DMS114 treated with DMSO at 0.1 percent for 48 hours (cell line): Measurements from ENCODE around the gene NAV2.
A peak's percentile ranks its signal among the peaks of the same experiment; 100 is the strongest.
"Not testable (repeated sequence)": the region's sequence is repeated elsewhere in the genome, so short reads cannot be mapped to it uniquely, and the experiment has no call there.

ENCODE experiments used
- DNase-seq: peaks from one replicate; lab custom pipeline; 2025; ENCODE audit not compliant: unreplicated experiment; lab: John Stamatoyannopoulos, UW

Gene NAV2

GRCh38 chr11:19938866-19939265, 226.2 kb downstream of the NAV2 start:
- no peak for DNase-seq

GRCh38 chr11:19939415-19939929, 226.8 kb downstream of the NAV2 start:
- DNase-seq = no peak

GRCh38 chr11:19940831-19941230, 228.2 kb downstream of the NAV2 start:
- DNase-seq = no peak

- DNase-seq = no peak
These were observed 234.0 kb downstream of the NAV2 start for GRCh38 chr11:19946681-19947080.

- DNase-seq = no peak
These were observed 235.0 kb downstream of the NAV2 start for GRCh38 chr11:19947537-19948114.

DNA sequence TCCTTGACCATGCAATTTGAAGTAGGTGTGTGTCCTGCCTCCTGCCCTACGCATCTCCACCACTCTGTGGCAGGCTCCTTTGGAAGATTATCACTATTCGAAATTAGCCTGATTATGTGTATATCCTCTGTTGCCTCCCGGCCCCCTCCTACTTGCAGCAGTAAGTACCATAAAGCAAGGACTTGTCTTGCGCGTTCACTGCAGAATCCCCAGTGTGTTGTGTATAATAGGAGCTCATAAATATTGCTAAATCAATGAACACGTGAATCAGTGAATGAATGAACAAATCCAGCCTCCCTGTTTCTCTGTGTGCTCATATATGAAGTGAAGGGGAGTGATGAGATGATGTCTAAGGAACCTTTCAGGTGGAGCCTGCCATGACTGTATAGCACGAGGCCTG, 237.0 kb downstream of the NAV2 start:
- no peak for DNase-seq

- peak; percentile 1 for DNase-seq
These were observed 239.0 kb downstream of the NAV2 start for GRCh38 chr11:19951558-19952115.

GRCh38 chr11:19952116-19952605, 239.5 kb downstream of the NAV2 start:
- no peak for DNase-seq

- no peak for DNase-seq
These were observed 240.3 kb downstream of the NAV2 start for GRCh38 chr11:19952911-19953310.

- DNase-seq = no peak
These were observed 240.7 kb downstream of the NAV2 start for GRCh38 chr11:19953336-19953735.

DNA sequence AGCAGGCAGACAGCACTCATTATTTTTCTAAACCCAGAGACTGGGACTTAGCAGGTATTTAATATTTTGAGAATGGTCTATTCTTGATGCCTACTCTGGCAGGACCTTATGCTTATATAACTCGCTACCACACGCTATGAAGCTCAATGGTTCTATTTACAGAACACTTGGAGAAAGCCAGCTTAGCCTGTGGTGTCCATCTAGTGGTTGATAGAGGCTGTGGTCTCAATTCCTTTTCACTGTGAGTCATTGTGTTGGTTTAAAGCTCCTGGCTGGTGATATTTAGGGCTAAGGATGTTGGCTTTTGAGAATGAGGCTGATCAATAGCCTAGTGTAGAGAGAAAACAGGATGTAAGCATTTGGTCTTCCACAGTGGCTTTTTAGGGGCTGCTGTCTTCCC, 241.3 kb downstream of the NAV2 start:
- peak; percentile 9 for DNase-seq

DNA sequence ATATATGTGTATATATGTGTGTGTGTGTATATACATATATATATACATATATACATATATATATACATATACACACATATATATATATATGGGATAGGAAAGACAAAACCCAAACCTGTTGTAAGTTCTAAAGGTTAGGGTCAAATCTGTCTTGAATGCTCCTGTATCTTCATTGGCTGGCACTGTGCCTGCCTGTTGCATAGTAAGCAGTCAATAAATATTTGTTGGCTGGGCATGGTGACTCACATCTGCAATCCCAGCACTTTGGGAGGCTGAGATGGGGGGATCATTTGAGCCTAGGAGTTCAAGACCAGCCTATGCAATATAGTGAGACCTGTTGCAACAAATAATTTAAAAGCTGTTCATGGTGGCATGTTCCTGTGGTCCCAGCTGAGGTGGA, 242.3 kb downstream of the NAV2 start:
- no peak for DNase-seq

DNA sequence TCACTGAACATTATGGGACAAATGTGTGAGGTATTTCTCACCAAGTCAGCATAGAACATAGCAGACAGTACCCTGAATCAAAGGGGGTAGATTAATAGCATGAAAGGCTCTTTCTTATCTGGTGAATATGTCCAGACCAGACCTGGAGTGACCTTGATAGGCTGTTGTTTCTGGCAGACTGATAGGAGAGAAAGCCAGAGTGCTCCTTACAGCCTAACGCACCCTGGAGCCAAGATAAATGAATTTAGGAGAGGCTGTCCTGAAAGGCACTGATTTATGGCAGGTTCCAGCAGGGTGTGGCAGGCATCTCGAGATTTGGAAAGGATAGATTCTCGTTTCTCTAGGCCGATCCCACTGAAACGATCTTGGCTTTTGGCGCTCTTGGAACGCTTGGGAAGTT, 243.0 kb downstream of the NAV2 start:
- DNase-seq = no peak

DNA sequence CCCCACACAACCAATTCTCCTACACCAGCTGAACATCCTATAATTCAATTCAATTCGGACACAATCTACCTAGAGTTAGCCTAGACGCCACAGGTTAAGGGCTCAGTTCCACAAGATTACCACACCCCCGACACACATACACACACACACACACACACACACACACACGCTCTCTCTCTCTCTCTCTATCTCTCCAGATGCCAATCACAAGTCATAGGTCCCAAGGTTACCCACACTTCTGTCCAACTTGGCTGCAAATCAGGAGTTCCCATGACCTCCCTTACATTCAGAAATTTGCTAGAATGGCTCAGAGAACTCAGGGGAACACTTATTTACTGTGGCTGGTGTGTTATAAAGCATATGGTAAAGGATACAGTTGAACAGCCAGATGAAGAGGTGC, 243.6 kb downstream of the NAV2 start:
- DNase-seq = no peak

- no peak for DNase-seq
These were observed 244.8 kb downstream of the NAV2 start for GRCh38 chr11:19957294-19957943.

GRCh38 chr11:19958204-19958603, 245.6 kb downstream of the NAV2 start:
- DNase-seq = no peak

- DNase-seq = no peak
These were observed 246.6 kb downstream of the NAV2 start for GRCh38 chr11:19959210-19959609.

- DNase-seq = no peak
These were observed 247.0 kb downstream of the NAV2 start for GRCh38 chr11:19959648-19960059.

DNA sequence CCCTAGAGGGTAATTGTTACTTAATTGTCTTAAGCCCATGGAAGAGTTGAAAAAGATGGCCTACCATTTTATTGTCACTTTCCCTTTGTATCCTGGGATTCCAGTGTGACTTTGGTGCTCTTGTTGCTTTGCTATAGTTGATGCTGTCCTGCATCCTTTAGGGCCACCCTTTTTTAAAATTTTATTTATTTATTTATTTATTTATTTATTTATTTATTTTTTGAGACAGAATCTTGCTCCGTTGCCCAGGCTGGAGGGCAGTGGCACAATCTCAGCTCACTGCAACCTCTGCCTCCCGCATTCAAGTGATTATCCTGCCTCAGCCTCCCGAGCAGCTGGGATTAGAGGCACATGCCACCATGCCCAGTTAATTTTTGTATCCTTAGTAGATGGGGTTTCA, 247.8 kb downstream of the NAV2 start:
- DNase-seq = not testable (repeated sequence)

DNA sequence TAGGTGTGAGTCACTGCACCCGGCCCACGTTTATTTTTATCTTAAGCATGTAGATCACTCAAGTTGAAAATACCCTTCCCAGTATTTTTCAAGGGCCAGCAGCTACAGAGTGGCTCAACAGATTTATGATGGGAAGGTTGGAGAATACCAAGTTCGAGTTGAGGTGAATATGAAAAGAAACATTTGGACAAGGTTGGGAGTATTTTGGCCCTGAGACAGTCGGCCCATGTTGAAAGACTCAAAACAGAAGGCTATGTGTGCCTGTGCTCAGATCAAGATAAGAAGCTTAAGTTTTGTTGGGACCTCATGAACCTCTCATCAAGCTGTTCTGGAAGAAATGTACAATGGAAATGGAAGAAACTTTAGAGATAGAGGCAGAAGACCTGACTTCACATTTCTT, 248.6 kb downstream of the NAV2 start:
- DNase-seq = no peak

DNA sequence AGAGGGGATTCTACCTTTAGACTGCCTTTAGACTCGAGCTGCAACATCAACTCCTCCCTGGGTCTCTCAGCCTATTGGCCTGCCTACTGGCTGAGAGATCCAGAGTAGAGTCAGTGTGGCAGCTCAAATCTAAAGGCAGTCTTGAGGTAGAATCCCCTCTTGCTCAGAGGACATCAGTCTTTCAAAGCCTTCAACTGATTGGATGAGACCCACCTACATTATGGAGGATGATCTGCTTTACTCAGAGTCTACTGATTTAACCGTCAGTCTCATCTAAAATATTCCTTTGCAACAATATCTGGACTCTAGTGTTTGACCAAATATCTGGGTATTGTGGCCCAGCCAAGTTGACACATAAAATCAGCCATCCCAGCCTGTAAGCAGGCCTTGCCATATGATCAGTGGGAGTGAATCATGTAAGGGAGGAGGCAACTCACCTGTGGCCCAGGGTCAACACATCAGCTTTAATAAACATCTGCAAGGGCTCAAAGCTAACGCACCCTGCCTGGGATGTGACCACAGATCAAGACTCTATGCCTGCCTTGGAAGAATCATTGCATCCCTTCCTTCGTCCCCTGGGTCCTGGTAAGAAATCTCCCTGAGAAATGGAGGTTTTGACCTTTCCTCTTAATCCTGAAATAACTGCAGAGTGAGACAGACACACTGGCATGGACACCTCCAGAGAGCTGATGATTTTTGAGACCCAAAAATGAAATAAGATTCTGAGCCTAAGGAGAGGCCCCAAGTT, 249.6 kb downstream of the NAV2 start:
- DNase-seq = no peak

GRCh38 chr11:19962801-19963175, 250.2 kb downstream of the NAV2 start:
- no peak for DNase-seq
